Stimulated activated naive B cell treated with anti-CD40 and anti-IgM and Interleukin-4, amounts not matched to agents 10 μg/mL and 1 μg/mL and 100 μg/mL, for 72 hours (primary cell): ENCODE measurements around the gene MYBPC2.

Experiments used
- ATAC-seq, 2 donors: fragments of 150-1000 bp; cut with Tn5 transposase; replicated peaks; 2 replicates each; pipeline ENCODE4 v1.10.0; 2021; ENCODE audit warnings: moderate library complexity in 1 of 2
- DNase-seq: peaks from one replicate; pipeline ENCODE4 v3.0.0; 2021
- H3K27ac Mint-ChIP-seq: one replicate; pipeline ENCODE4 v1.8.0; 2022; ENCODE audit warnings: mild to moderate bottlenecking, mixed read lengths
- H3K27me3 Mint-ChIP-seq, 2 donors: one replicate each; pipeline ENCODE4 v1.8.0; 2022; ENCODE audit warnings: mixed read lengths in 2 of 2
- H3K36me3 Mint-ChIP-seq, 2 donors: one replicate each; pipeline ENCODE4 v1.8.0; 2022; ENCODE audit warnings: mixed read lengths in 2 of 2, mild to moderate bottlenecking in 1 of 2
- H3K4me1 Mint-ChIP-seq, 2 donors: one replicate each; pipeline ENCODE4 v1.8.0; 2022; ENCODE audit warnings: mixed read lengths in 2 of 2, mild to moderate bottlenecking in 1 of 2
- H3K4me3 Mint-ChIP-seq, 2 donors: one replicate each; pipeline ENCODE4 v1.8.0; 2022; ENCODE audit warnings: mild to moderate bottlenecking in 2 of 2, mixed read lengths in 2 of 2, moderate library complexity in 1 of 2
- H3K9me3 Mint-ChIP-seq, 2 donors: one replicate each; pipeline ENCODE4 v1.8.0; 2022; ENCODE audit warnings: mixed read lengths in 2 of 2, mild to moderate bottlenecking in 1 of 2

Gene MYBPC2

GRCh38 chr19:50508843-50509190 is 76.1 kb downstream of the MYBPC2 start:
- peaks cover 19 to 32% of the 10 kb centered on the region in 2 donors for H3K36me3 Mint-ChIP-seq
- peaks cover 7 to 9% of the 10 kb centered on the region in 2 donors for H3K27me3 Mint-ChIP-seq
- DNase-seq (no peak), ATAC-seq (no peak)
- no peak overlapping the region for H3K4me3 Mint-ChIP-seq
- peak overlapping the region; percentile 51 for H3K27ac Mint-ChIP-seq
- peaks cover 24 to 40% of the 10 kb centered on the region in 2 donors for H3K4me1 Mint-ChIP-seq
- no peaks in the 10 kb centered on the region for H3K9me3 Mint-ChIP-seq

GRCh38 chr19:50509366-50509765 is 76.7 kb downstream of the MYBPC2 start:
- Mint-ChIP-seq H3K4me1 (peaks cover 25 to 44% of the 10 kb centered on the region in 2 donors), H3K27ac (peak overlapping the region; percentile 63), H3K36me3 (peaks cover 19 to 32% of the 10 kb centered on the region in 2 donors), H3K9me3 (no peaks in the 10 kb centered on the region), H3K27me3 (peaks cover 10 to 14% of the 10 kb centered on the region in 2 donors), H3K4me3 (peak overlapping the region in 1 of 2 donors; percentile 60)
- no peak for ATAC-seq
- no peak for DNase-seq

GRCh38 chr19:50510121-50510670 is 77.5 kb downstream of the MYBPC2 start:
- H3K4me3 Mint-ChIP-seq, result peak overlapping the region; percentile 81 to 90
- H3K27ac Mint-ChIP-seq, result peak overlapping the region; percentile 97
- DNase-seq (no peak), ATAC-seq (no peak)
- H3K4me1 Mint-ChIP-seq, result peaks cover 26 to 46% of the 10 kb centered on the region in 2 donors
- peaks cover 19 to 32% of the 10 kb centered on the region in 2 donors for H3K36me3 Mint-ChIP-seq
- H3K27me3 Mint-ChIP-seq, result peaks cover 16 to 22% of the 10 kb centered on the region in 2 donors
- H3K9me3 Mint-ChIP-seq, result no peaks in the 10 kb centered on the region

GRCh38 chr19:50510700-50511068 is 78.0 kb downstream of the MYBPC2 start:
- peaks cover 18 to 26% of the 10 kb centered on the region in 2 donors for H3K27me3 Mint-ChIP-seq
- no peak for DNase-seq
- H3K9me3 Mint-ChIP-seq, result no peaks in the 10 kb centered on the region
- no peak for ATAC-seq
- H3K4me1 Mint-ChIP-seq, result peaks cover 26 to 46% of the 10 kb centered on the region in 2 donors
- peak overlapping the region; percentile 81 to 90 for H3K4me3 Mint-ChIP-seq
- H3K27ac Mint-ChIP-seq, result peak overlapping the region; percentile 97
- peaks cover 17 to 29% of the 10 kb centered on the region in 2 donors for H3K36me3 Mint-ChIP-seq

- DNase-seq (peak; percentile 98), ATAC-seq (peak; percentile 91 to 92)
- Mint-ChIP-seq H3K36me3 (peaks cover 15 to 26% of the 10 kb centered on the region in 2 donors), H3K9me3 (no peaks in the 10 kb centered on the region), H3K4me3 (peak within 1 kb of the TSS; percentile 81 to 90), H3K4me1 (peaks cover 26 to 46% of the 10 kb centered on the region in 2 donors), H3K27ac (peak within 1 kb of the TSS; percentile 97), H3K27me3 (peaks cover 21 to 31% of the 10 kb centered on the region in 2 donors)
Measured at GRCh38 chr19:50511069-50511822, 78.6 kb downstream of the MYBPC2 start, which contains the start of gene JOSD2. JOSD2 (minus strand) TSS chr19:50511191; CDS start chr19:50510431, 760 bp downstream.

GRCh38 chr19:50512112-50512998 is 79.7 kb downstream of the MYBPC2 start:
- Mint-ChIP-seq H3K27ac (peak overlapping the region; percentile 97), H3K4me3 (peak overlapping the region in 1 of 2 donors; percentile 81), H3K9me3 (no peaks in the 10 kb centered on the region), H3K4me1 (peaks cover 24 to 41% of the 10 kb centered on the region in 2 donors), H3K36me3 (peaks cover 9 to 18% of the 10 kb centered on the region in 2 donors), H3K27me3 (peaks cover 21 to 32% of the 10 kb centered on the region in 2 donors)
- ATAC-seq (no peak), DNase-seq (no peak)

GRCh38 chr19:50512999-50513745 is 80.5 kb downstream of the MYBPC2 start:
- no peak for DNase-seq
- Mint-ChIP-seq H3K4me3 (no peak overlapping the region), H3K27me3 (peaks cover 21 to 32% of the 10 kb centered on the region in 2 donors), H3K36me3 (peaks cover 4 to 14% of the 10 kb centered on the region in 2 donors), H3K9me3 (no peaks in the 10 kb centered on the region), H3K4me1 (peaks cover 24 to 33% of the 10 kb centered on the region in 2 donors), H3K27ac (no peak overlapping the region)
- no peak for ATAC-seq

GRCh38 chr19:50513746-50514345 is 81.2 kb downstream of the MYBPC2 start, which contains the start of gene ASPDH:
ASPDH (minus strand) TSS chr19:50513913; CDS start chr19:50513823, 90 bp downstream.
- DNase-seq (no peak), ATAC-seq (no peak)
- Mint-ChIP-seq H3K36me3 (peaks cover 3 to 10% of the 10 kb centered on the region in 2 donors), H3K4me1 (peaks cover 22 to 32% of the 10 kb centered on the region in 2 donors), H3K4me3 (peak within 1 kb of the TSS in 1 of 2 donors; percentile 17), H3K27ac (peak within 1 kb of the TSS; percentile 76), H3K9me3 (no peaks in the 10 kb centered on the region), H3K27me3 (peaks cover 24 to 32% of the 10 kb centered on the region in 2 donors)

GRCh38 chr19:50514346-50515167 is 81.9 kb downstream of the MYBPC2 start:
- Mint-ChIP-seq H3K27me3 (peaks cover 24 to 32% of the 10 kb centered on the region in 2 donors), H3K27ac (peak overlapping the region; percentile 76), H3K36me3 (peaks cover 0 to 4% of the 10 kb centered on the region in 2 donors), H3K9me3 (no peaks in the 10 kb centered on the region), H3K4me1 (peaks cover 18 to 28% of the 10 kb centered on the region in 2 donors), H3K4me3 (peak overlapping the region in 1 of 2 donors; percentile 17)
- DNase-seq (no peak), ATAC-seq (no peak)

- DNase-seq, result no peak
- peaks cover 0 to 4% of the 10 kb centered on the region in 2 donors for H3K36me3 Mint-ChIP-seq
- H3K4me3 Mint-ChIP-seq, result no peak overlapping the region
- no peak overlapping the region for H3K27ac Mint-ChIP-seq
- peaks cover 18 to 24% of the 10 kb centered on the region in 2 donors for H3K4me1 Mint-ChIP-seq
- H3K27me3 Mint-ChIP-seq, result peaks cover 24 to 32% of the 10 kb centered on the region in 2 donors
- H3K9me3 Mint-ChIP-seq, result no peaks in the 10 kb centered on the region
- ATAC-seq, result no peak
Measured at GRCh38 chr19:50515168-50515561, 82.5 kb downstream of the MYBPC2 start.
